Stimulated activated CD4-positive, alpha-beta T cell treated with anti-CD3 and anti-CD28 coated beads, TNF-alpha, amount 100 ng/mL, for 1 hour (primary cell): ENCODE measurements around the gene C1orf167.
A peak's percentile ranks its signal among the peaks of the same experiment; 100 is the strongest.

ENCODE experiments used
- DNase-seq, 3 donors: peaks; one replicate each; pipeline ENCODE4 v3.0.0-alpha.2; 2020; ENCODE audit warnings: low read depth in 3 of 3, low spot score in 1 of 3

The C1orf167 gene

GRCh38 chr1:11783556-11783955, 21.6 kb downstream of the C1orf167 start:
- DNase-seq: no peak

- DNase-seq: no peak
Observed at GRCh38 chr1:11784256-11784992, 22.4 kb downstream of the C1orf167 start.

DNA sequence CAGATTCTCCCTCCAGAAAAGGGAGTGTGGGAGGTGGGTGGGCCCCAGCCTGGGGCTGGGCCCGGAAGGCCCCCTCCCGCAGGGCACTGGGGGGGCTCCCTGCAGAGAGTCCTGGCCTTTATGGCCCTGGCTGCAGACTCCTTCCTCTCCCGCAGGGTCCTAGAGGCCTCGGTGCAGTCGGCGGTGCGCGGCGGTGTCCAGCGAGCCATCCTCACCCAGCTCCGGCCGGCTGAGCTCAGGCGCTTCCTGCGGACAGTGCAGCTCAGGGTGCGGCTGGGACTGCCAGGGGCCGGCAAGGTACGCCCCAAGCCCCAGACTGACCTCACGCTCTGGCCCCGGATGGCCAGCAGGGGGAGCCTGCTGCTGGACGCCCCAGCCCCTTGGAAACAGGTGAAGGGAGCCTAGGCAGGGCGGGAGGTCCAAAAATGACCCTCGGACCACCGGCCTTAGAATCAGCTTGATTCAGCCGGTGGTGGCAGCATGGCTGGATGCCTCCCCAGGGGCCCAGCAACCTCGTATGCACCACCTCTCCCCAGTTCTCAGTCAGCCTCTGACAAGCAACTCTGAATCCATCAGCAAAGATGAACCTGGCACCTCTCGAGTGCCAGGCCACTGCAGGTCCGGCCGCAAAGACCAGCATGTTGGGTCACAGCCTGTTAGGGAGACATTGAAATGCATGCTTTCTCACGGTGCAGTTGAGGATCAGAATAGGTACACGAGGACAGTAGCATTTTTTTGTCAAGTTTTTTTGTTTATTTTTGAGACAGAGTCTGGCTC, 23.2 kb downstream of the C1orf167 start:
- peak in 1 of 3 donors; percentile 26 for DNase-seq

DNA sequence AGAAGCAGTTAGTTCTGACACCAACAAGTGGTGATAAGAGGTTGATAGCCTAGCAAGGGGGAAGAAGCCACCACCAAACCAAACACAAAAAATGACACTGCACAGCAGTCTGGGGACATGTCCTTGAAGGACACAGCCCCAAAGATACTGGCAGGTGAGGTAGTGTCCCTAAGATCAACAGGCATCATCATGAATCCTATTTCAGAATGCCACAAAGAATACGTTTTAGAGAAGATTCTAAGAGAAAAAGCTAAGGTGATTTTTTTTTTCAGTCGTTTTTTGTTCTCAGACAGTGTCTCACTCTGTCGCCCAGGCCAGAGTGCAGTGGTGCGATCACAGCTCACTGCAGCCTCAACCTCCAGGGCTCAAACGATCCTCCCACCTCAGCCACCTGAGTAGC, 24.2 kb downstream of the C1orf167 start:
- DNase-seq: no peak

DNA sequence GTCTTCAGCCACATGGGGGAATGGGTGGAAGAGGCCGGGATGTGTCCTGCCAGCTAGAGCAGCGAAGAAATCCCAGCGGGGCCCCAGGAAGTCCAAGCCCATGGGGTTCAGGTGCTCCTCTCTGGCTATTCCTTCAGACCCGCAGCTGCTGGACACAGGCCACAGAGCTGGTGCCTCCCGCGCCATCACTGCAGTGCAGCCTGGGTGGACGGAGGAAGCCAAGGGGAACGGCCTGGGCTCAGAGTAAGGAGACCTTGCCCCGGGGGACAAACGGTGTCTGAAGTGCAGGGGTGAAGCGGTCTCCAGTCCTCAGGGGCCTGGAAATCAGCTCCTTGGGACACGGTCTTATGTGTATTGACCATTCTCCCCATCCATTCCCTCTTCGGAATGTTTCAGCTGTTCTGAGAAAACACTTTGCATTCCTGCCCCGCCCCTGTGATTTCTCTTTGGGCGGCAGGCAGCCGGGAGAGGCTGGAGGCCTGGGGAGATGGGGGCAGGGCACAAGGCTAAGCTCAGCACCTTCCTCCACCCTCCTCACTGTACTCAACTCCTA, 25.3 kb downstream of the C1orf167 start:
- no peak for DNase-seq

DNA sequence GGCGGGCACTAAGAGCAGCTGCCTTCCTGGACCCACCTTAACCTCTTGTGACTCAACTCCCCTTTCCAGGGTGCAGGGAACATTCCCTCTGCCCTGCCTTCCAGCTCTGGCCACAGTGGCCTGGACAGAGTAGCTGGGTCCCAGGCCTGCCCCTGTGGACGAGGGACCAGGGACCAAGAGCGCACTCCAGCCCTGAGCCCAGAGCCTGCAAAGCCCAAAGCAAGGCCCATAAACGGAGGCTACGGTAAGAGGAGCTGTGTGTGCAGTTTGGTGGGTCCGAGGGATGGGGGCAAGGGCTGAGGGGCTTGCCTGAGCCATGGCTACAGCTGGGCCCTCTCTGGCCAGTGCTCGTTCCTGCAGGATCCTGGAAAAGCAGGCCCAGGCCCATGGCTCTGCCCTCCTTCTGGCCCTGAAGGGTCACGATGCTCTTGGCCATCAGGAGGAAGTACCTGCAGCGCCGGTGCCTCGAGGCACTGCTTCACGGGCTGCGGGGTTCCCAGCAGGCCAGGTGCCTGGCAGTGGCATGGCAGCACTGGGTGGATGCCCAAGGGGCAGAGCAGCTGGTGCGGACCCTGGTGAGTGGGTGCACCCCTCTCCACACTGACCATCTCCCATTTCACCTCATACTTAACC, 25.9 kb downstream of the C1orf167 start:
- no peak for DNase-seq

DNA sequence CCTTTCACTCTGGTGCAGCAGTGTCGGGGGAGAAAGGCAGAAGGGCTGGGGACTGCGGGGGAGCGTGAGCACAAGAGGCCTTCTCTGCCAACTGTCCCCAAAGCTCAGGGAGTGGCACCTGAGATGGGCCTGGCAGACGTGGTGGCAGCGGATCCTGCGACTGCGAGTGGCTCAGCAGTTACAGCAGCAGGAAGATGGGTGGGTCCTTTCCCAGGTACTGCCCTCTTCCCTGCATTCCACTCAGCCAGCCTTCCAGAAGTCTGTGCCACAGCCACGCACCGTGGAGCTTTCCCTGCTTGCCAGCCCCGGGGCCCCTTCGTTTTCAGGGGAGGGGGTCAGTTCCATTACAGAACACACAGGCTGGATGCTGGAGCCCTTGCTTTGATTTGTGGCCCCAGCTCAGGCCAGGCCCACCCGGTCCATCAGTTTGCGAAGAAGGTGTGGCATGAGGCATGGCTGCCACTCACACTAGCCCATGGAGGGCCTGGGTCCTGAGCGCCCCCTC, 26.6 kb downstream of the C1orf167 start:
- no peak for DNase-seq

- DNase-seq: no peak
Observed at GRCh38 chr1:11789126-11790067, 27.4 kb downstream of the C1orf167 start.

GRCh38 chr1:11790101-11790879, 28.3 kb downstream of the C1orf167 start:
- no peak for DNase-seq

GRCh38 chr1:11790880-11791715, 29.1 kb downstream of the C1orf167 start:
- DNase-seq: no peak

DNA sequence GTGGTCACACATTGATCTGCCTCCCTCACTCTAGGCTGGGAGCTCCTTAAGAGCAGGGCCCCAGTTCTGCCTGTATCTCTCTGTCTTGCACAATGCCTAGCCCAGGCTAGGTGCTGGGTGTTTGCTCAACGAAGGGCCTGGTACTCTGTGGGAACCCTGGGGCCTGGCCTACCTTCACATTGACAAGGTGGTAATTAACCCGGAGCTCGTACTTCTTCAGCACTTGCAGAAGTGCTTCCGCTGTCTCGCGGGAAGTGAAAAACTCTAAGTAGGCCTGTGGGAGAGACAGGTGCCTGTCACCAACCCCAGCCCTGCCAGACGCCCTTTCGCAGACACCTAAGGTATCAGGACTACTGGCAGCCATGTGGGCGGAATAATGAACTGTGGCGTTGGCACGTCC, 30.1 kb downstream of the C1orf167 start:
- DNase-seq: no peak

GRCh38 chr1:11793819-11794218, 31.8 kb downstream of the C1orf167 start:
- DNase-seq: no peak

- no peak for DNase-seq
Observed at GRCh38 chr1:11794446-11795237, 32.6 kb downstream of the C1orf167 start.

- DNase-seq: no peak
Observed at GRCh38 chr1:11795238-11795890, 33.4 kb downstream of the C1orf167 start.

- DNase-seq: no peak
Observed at GRCh38 chr1:11796036-11796828, 34.2 kb downstream of the C1orf167 start.

DNA sequence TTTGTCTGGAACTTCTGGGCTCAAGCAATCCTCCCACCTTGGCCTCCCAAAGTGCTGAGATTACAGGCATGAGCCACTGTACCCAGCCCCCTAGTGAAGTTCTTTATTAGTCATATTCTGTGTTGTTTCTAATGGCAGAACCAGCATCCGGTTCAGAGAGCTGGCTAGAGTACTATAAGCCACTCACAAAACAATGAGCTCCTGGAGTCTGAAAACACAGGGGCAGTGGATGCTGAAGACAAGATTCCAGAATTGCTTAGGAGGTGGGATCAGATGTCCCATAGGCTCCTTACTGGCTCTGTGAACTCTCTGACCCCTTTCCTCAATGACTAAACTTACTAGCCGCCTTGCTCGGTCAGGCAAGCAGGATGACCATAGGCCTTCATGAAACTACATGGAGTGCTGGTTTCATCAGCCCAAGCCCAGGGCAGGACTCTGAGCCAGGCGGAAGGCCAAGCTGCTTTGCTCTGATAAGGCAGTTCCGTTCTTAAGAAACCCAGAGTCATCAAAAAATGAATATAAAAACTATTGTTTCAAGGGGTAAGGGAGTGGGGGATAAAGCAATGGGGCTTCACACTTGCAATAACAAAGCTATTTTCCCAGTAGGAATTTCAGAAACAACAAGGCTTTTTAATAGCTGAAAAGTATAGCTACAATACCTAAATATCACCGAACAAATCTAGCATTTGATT, 35.7 kb downstream of the C1orf167 start:
- no peak for DNase-seq
